GM13976 (cell line): ENCODE data around the gene TRIM65.
"Not testable (repeated sequence)": the region's sequence is repeated elsewhere in the genome, so short reads cannot be mapped to it uniquely, and the experiment has no call there.

Experiments used
- DNase-seq: peaks from one replicate; pipeline ENCODE4 v3.0.0; 2012; ENCODE audit warnings: low spot score
- CTCF ChIP-seq: IDR thresholded peaks from 2 replicates; pipeline ENCODE4 v1.5.1; 2012; ENCODE audit warnings: borderline replicate concordance, mild to moderate bottlenecking; ENCODE audit not compliant: insufficient read depth; ENCODE audit errors: extremely low read depth, missing control alignments, control extremely low read depth
- in situ Hi-C: fragments of 300-500 bp; cut with MboI; formaldehyde crosslinking; loops from one replicate; pipeline ENCODE4 v1.12.0; 2022; ENCODE audit warnings: low sequenced_read_pairs, mixed read lengths, inconsistent platforms; ENCODE audit not compliant: unreplicated experiment

Gene TRIM65

GRCh38 chr17:75869282-75870141, 27.2 kb downstream of the TRIM65 start:
- DNase-seq, result no peak
- no peak for TF ChIP-seq CTCF
- in situ Hi-C loops, result no loop called here

- DNase-seq, in situ Hi-C loops: not testable (repeated sequence)
These were observed 27.9 kb downstream of the TRIM65 start for GRCh38 chr17:75868730-75869281.

- in situ Hi-C loops, DNase-seq: not testable (repeated sequence)
These were observed 31.2 kb downstream of the TRIM65 start for GRCh38 chr17:75865404-75866188.

- DNase-seq, in situ Hi-C loops: not testable (repeated sequence)
These were observed 31.9 kb downstream of the TRIM65 start for GRCh38 chr17:75864887-75865286.

GRCh38 chr17:75864448-75864871, 32.3 kb downstream of the TRIM65 start:
- TF ChIP-seq CTCF, result no peak
- in situ Hi-C loops, result no loop called here
- DNase-seq, result peak; percentile 72

GRCh38 chr17:75861927-75862317, 34.8 kb downstream of the TRIM65 start:
- in situ Hi-C loops, result no loop called here
- TF ChIP-seq CTCF, result no peak
- no peak for DNase-seq

- DNase-seq, in situ Hi-C loops: not testable (repeated sequence)
These were observed 37.4 kb downstream of the TRIM65 start for GRCh38 chr17:75859358-75859757.

- DNase-seq, result no peak
- TF ChIP-seq CTCF, result no peak
- in situ Hi-C loops, result no loop called here
These were observed 40.5 kb downstream of the TRIM65 start for GRCh38 chr17:75856062-75856756.
